ENCODE results near the gene CADM3. TPM values are rescaled to one million over a fixed set of nuclear protein-coding genes. Genes with fewer than 3 reads are reported as not detected.

Gene CADM3
- polyA plus RNA-seq, 2 of the 4 experiments (the other 2 are of a cell fraction), result 0.10 to 0.13 TPM

- H3K4me2 ChIP-seq, result no peak overlapping the region
- TF ChIP-seq CEBPB (IDR thresholded peaks at IDR 0.05) (no peak), ZSCAN20 (CRISPR knock-in tag; IDR thresholded peaks at IDR 0.05) (no peak), NPAS2 (CRISPR knock-in tag; IDR thresholded peaks at IDR 0.05; ENCODE audit: borderline replicate concordance) (no peak), NFE2L2 (conservative IDR thresholded peaks at IDR 0.05; ENCODE audit: low read length) (no peak), ATOH8 (CRISPR knock-in tag; IDR thresholded peaks at IDR 0.05; ENCODE audit: low read depth) (no peak), REST (IDR thresholded peaks at IDR 0.05) (no peak), ELK1 (IDR thresholded peaks at IDR 0.05; ENCODE audit: low read depth, low read length) (no peak), GATA3 (IDR thresholded peaks at IDR 0.05; ENCODE audit: borderline replicate concordance) (no peak), POLR2A (IDR thresholded peaks at IDR 0.05; ENCODE audit: low read length) (no peak), PBX3 (IDR thresholded peaks at IDR 0.05) (no peak), ZFP36 (IDR thresholded peaks at IDR 0.05; ENCODE audit: borderline replicate concordance, partially characterized antibody) (no peak), ZNF302 (CRISPR knock-in tag; IDR thresholded peaks at IDR 0.05) (no peak), USF2 (IDR thresholded peaks at IDR 0.05) (no peak), RCOR1 (IDR thresholded peaks at IDR 0.05; ENCODE audit: low read depth, low read length) (no peak)
- CTCF ChIA-PET, result interaction anchor here (2.3 to 12.4 kb wide), 4 partner anchors 8 to 46 kb away, joined by 9 to 186 read pairs (median 90); no protein-coding TSS in a partner anchor
- ATAC-seq (no peak), DNase-seq (ENCODE audit: low read depth in 1 of 2, low spot score in 1 of 2) (no peak), FAIRE-seq (no peak)
- POLR2A ChIA-PET, result no interaction called here
- WGBS (ENCODE audit: missing lambda C conversion rate), result 49% methylated on average over 5 of the region's 5 CpGs
- no peaks in the 10 kb centered on the region for H3K9me3 ChIP-seq
- no peak overlapping the region for H3K27ac ChIP-seq
- no peak overlapping the region for H3K4me3 ChIP-seq
- peaks cover 11% of the 10 kb centered on the region; the same call in 1 of the 3 replicates for H3K4me1 ChIP-seq
These were observed 35.7 kb downstream of the CADM3 start for GRCh38 chr1:159207080-159207479.

GRCh38 chr1:159207774-159208173, 36.4 kb downstream of the CADM3 start:
- ChIA-PET POLR2A (no interaction called here), CTCF (interaction anchor here (0.7 to 12.4 kb wide), 4 partner anchors 9 to 390 kb away, joined by 3 to 186 read pairs (median 90); no protein-coding TSS in a partner anchor)
- Histone ChIP-seq H3K4me2 (no peak overlapping the region), H3K4me1 (peaks cover 13% of the 10 kb centered on the region; the same call in 1 of the 3 replicates), H3K9me3 (no peaks in the 10 kb centered on the region), H3K27ac (no peak overlapping the region), H3K4me3 (no peak overlapping the region)
- DNase-seq (ENCODE audit: low read depth in 1 of 2, low spot score in 1 of 2), result no peak
- no peak for ATAC-seq
- WGBS (ENCODE audit: missing lambda C conversion rate), result 50% methylated on average over 8 of the region's 8 CpGs
- FAIRE-seq, result no peak
- TF ChIP-seq EP300 (IDR thresholded peaks at IDR 0.05) (no peak), HDAC2 (IDR thresholded peaks at IDR 0.05) (no peak), HMGXB4 (CRISPR knock-in tag; IDR thresholded peaks at IDR 0.05; ENCODE audit: borderline replicate concordance) (no peak), RNF2 (IDR thresholded peaks at IDR 0.05; ENCODE audit: borderline replicate concordance, low read depth) (no peak), ESRRA (IDR thresholded peaks at IDR 0.05; ENCODE audit: borderline replicate concordance, low read length) (no peak), RCOR1 (IDR thresholded peaks at IDR 0.05; ENCODE audit: low read depth, low read length) (no peak), NR3C1 (IDR thresholded peaks at IDR 0.05) (no peak), RAD21 (conservative IDR thresholded peaks at IDR 0.05 in 1 of 2, IDR thresholded peaks at IDR 0.05 in 1 of 2) (no peak), ELK1 (IDR thresholded peaks at IDR 0.05; ENCODE audit: low read depth, low read length) (no peak), PHF8 (IDR thresholded peaks at IDR 0.05; ENCODE audit: borderline replicate concordance, low read depth) (no peak), NPAS2 (CRISPR knock-in tag; IDR thresholded peaks at IDR 0.05; ENCODE audit: borderline replicate concordance) (no peak), FOSL2 (IDR thresholded peaks at IDR 0.05) (no peak), FOSL2 (CRISPR knock-in tag; IDR thresholded peaks at IDR 0.05) (no peak), HES2 (IDR thresholded peaks at IDR 0.05) (no peak)

Measured in A549 (cell line).